DMS 273 treated with DMSO at 0.1 percent for 48 hours (cell line): ENCODE data around the gene MIA2.
"Not testable (repeated sequence)": the region's sequence is repeated elsewhere in the genome, so short reads cannot be mapped to it uniquely, and the experiment has no call there.

ENCODE experiments used
- DNase-seq: peaks from one replicate; lab custom pipeline; 2025; lab: John Stamatoyannopoulos, UW

MIA2 gene

DNA sequence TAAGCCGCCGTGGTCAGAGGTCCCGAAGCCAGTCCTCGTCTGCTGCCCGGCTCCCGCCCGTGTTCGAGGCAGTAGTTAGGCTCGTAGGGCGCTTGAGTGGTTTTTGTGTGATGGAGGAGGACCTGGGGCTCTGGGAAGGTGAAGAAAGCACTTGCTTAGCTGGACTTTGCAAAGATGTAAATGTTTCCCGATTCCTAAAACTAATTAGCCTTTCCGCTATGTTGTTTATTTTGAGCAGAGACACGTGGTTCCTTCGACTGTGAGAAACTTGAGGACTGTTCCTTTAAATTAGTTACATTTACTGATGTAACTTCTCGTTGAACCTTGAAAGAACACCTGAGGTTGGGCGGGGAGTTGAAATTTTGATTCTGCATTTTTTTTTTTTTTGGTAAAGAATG, 33.9 kb downstream of the MIA2 start:
- no peak for DNase-seq

DNA sequence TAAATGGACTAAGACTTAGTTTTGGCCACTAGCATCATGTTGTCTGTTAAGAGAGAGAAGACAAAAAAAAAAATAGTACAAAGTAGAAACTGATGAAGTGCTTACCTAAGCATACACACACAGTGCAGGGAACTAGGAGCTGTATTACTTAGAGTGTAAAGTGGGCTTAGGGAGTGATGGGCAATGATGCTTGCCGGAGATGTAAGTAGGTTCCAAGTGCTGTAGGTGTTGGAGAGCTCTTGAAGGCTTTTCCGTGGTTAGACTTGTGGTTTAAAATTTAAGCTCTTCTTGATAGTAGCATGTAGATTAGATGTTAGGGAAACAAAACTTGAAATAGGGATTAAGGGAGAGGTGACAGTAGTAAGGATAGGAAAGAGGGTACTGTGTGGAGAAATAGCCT, 34.7 kb downstream of the MIA2 start:
- DNase-seq, result peak; percentile 18

DNA sequence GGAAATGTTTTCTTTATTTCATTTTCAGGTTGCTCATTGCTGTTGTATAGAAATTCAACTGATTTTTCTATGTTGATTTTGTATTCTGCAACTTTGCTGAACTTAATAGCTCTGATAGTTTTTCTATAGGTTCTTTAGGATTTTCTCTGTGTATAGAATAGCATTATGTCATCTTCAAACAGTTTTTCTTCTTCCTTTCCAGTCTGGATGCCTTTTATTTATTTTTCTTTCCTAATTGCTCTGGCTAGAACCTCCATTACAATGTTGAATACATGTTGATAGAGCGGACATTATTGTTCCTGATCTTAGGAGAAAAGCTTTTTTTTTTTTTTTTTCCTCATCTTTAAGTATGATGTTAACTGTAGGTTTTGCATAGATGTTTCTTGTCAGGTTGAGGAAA, 39.2 kb downstream of the MIA2 start:
- no peak for DNase-seq

DNA sequence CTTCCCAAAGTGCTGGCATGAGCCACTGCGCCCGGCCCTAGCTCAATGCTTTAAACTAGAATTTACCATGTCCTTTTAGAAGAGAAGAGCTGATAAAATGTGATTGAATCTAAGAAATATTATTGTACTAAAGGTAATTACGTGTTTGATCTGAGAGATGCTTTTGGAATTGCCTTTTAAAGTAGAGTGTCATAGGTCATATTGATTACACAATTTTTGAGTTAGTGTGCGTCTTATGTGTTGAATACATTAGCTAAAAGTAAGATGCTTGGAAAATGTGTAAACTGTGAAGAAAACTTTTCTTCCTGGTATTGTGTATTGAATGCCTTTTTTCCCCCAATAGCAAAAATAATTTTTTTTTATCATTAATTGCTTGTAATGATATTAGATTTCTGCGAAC, 41.7 kb downstream of the MIA2 start:
- DNase-seq, result no peak

DNA sequence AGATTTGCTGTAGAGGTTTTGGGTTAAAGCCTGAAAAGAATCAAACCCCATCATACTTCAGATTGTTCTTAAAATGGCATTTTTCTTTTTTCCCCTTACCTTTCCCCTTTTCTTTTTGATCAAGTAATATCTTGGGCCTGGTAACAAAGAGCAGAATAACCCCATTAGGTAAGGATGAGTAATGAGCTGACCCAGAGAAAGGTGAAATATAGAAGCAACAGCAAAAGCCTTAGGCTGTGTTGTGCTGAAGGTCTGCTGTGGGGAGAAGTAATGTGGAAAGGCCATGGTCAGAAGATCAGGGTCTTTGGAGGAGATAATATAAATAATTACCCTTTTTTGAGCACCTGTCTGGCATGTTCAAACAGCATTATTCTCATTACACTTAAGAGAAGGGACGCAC, 42.3 kb downstream of the MIA2 start:
- no peak for DNase-seq

DNA sequence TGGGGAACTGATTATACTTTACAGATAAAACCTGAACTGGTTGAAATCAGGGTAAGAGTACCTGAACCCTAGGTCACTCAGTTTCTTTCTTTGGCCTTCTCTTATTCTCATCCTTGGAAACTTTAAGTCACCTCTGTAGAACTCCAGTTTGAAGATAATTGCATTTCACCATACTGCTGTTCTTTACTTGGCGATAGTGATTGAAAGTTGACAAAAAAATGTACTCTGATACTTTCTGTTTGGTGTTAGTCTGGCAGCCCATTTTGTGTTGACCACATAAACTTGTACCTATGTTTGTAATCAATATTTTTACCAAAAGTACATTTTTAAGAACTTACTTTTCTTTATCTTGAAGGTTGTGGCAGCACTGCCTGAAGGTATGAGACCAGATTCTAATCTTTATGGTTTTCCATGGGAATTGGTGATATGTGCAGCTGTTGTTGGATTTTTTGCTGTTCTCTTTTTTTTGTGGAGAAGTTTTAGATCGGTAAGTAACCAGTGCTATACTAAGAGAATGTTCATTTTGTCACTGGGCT, 42.9 kb downstream of the MIA2 start:
- no peak for DNase-seq

DNA sequence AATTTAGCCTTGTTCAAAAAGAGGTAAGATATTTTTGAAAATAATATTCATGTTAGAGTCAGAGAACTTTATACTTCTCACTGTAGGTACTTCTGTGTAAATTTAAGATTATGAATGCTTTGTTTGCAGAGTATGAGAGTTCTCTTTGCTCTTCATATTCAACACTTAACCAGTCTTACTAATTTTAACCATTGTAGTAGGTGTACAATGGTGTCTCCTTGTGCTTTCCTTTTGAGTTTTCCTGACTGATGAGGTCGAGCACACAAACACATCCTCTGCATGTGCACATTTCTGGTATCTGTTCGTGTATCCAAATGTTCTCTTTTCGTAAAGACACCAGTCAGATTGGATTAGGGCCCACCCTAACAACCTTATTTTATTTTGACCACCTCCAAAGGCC, 45.8 kb downstream of the MIA2 start:
- no peak for DNase-seq

DNA sequence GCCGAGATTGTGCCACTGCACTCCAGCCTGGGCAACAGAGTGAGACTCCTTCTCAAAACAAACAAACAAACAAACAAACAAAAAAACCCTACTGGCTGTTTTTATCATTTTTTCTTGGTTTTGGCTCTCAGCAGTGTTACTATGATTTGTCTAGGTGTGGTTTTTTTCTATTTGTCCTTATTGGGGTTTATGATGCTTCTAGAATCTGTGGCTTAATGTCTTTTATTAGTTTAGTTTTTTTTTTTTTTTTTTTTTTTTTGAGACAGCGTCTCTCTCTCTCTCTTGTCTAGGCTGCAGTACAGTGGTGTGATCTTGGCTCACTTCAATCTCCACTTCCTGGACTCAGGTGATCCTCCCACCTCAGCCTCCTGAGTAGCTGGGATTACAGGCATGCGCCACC, 47.0 kb downstream of the MIA2 start:
- DNase-seq, result not testable (repeated sequence)

DNA sequence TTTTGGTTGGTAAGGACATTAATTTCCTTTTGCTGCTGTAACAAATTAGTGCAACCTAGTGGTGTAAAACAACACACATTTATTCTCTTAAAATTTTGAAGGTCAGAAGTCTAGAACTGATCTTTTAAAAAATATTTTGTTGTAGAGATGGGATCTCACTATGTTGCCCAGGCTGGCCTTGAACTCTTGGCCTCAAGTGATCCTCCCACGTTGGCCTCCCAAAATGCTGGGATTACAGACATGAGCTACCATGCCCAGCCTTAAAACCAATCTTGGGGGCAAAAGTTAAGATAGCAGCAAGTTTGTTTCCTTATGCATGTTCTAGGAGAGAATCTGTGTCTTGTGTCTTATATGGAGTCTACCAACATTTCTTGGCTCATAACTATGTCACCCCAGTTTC, 55.8 kb downstream of the MIA2 start:
- no peak for DNase-seq

DNA sequence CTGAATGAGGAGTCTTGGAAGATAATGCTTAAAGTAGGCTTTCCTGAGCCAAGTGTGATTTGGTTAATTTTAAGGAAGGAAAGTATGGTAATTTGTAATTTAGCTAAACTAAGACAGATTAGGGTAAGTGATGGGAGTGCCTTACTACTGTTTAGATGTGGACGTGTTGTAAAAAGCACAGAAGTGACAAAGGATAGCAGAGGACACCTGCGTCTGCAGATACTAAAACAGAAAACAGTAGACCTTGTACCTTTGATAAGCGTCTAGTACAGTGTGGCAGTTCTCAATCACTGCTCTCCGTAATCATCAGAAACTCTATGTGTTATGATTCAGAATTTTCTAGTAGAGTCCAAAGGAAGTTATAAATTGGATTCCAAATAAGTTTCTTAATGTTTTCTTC, 58.0 kb downstream of the MIA2 start:
- DNase-seq, result no peak

DNA sequence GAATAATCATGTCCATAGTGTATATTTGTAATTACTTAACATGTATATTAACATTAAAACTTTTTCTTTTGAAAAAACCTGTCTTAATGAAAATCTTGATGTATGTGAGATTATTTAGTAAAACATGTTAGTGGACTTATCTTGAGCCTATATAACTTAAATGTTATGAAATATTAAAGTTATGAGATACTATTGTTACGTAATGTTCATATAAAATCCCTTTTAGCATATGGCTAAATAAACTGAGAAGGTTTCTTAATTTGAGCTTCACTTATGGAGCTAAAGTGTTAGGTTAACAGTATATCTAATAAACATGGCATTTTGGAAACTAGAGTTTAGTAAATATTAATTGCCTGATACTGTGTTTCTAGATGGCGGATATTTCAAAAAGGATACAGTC, 59.9 kb downstream of the MIA2 start:
- DNase-seq, result no peak

DNA sequence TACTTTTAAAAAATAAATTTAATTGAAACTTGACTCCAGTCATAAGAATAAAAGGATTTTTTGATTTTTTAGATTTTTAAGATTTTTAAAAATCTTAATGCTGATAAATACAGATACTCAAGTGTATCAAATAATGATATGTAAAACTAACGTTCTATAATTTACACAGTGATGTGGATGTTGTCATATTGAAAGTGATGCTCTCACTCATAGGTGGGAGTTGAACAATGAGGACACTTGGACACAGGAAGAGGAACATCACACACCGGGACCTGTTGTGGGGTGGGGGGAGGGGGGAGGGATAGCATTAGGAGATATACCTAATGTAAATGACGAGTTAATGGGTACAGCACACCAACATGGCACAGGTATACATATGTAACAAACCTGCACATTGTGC, 66.7 kb downstream of the MIA2 start:
- DNase-seq, result not testable (repeated sequence)

DNA sequence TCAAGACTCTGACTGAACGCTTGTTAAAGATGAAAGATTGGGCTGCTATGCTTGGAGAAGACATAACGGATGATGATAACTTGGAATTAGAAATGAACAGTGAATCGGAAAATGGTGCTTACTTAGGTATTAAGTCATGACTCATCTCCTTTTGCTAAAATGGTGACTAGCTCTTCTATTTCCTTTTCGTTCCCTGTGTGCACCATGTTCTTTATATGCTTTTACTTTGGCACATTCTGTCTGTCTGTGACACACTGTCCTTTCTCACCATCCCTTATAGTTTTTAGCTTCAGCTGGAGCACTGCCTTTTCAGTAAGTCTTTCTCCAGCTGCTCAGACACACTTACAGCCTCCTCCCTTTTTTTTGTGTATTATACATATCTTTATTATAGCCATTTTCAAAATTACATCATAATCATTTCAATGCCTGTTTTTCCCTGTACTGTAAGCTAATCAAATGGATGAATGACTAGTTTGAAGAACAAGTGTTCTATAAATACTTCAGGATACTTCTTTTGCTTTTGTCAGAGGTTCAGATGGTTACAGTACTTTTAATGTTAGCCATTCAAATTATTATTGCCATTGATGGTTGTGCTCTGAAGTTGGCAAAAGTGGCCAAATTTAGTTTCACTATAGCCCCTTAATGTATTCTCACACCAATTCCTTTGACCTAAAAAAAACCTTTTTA, 68.6 kb downstream of the MIA2 start:
- DNase-seq, result no peak

DNA sequence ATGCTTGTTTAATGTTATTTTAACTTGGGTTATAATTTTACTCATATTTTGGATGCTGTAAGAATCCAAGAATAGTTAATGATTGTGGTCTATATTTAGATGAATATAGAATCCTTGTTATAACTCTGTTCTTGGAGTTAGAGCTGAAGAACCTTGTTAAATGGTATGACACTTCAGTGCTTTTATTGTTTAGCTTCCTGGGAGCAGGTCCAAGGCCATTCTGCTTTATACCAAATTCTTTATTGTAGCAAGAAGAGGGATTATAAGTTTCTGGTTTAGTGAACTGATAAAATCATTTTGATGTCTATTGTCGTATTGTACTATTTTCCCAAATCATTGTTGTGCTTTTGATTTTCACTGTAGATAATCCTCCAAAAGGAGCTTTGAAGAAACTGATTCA, 69.4 kb downstream of the MIA2 start:
- DNase-seq, result no peak

DNA sequence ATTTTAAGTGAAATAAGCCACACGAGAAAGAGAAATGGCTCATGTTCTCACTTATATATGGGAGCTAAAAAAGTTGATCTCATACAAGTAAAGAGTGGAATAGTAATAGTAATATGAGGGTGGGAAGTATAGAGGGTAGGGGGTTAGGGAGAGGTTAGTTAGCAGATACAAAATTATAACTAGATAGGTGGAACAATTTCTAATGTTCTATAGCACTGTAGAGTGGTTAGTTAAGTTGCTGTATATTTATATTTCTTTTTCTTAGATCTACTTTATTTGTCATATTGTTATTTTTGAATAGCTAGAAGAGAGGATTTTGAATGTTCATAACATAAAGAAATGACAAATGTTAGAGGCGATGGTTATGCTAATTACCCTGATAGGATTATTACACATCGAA, 74.1 kb downstream of the MIA2 start:
- DNase-seq, result no peak

DNA sequence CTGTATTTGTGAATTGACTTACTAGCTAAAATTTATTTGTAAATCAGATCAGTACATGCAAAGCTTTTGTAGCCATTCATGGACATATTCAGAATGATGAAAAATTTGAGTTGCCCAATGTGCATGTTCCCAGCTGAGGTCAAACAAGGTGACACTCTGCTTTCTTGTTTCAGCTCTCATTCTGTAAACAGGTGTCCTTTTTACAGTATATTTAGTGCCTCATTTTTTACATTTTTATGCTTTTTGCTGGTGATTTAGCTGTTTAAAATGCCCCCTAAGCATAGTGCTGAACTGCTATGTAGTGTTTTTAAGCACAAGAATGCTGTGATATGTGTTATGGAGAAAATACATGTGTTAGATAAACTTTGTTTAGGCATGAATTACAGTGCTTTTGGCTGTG, 76.3 kb downstream of the MIA2 start:
- DNase-seq, result no peak

DNA sequence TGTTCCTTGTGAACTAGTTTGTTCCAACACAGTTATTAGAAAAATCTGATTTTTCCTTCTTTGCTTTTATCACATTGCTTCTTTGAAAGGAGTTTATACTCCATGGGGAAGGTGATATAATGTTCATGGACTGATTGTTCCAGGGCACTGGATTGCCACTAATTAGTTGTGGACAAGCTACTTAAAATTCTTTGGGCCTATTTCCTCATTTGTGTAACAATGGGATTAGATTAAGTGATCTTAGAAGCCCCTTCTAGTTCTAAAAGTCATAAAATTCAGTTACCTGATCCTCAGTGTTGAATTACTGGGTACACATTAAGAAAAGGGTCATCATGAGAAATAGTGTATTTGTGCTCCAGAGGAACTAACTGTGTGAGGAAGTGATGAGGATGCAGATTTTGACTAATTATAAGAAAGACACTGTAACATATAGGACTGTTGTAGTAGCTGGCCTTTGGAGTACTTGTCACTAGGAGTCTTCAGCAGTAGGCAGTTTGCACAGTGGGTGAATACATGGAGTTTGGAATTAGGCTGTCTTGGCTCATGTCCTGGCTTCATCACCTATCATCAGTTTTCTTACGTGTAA, 82.2 kb downstream of the MIA2 start:
- no peak for DNase-seq

DNA sequence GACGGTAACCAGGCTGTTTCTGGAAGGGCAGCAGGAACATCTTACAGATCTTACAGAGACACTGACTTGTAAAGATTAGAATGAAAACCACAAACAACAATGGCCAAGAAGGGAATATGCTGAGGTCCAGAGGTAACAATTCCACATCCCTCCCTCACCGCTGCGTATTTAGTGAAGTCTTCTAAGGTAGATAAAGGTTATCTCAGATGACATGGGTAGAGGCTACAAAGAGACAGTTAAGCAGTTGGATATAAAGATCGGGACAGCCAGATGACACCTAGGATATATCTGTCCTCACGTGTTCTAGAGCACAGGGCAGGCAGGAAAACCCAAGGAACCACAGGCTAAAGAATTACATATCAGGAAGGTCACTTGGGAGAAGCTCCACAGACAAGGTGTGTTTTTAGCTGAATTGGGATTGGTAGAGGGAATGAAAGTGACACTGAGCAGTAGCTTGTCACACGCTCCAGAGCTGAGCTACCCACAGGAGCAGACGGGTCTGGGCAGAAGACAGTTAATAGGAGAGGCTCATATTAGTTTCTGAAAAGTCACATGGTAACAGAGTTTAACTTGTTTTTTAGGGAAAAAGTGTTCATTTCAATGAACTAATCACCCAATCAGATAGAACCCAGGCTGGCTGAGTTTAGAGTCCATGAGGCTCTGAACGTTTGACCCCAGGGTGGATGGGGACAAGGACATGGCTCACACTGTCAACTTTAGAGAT, 83.3 kb downstream of the MIA2 start:
- no peak for DNase-seq

DNA sequence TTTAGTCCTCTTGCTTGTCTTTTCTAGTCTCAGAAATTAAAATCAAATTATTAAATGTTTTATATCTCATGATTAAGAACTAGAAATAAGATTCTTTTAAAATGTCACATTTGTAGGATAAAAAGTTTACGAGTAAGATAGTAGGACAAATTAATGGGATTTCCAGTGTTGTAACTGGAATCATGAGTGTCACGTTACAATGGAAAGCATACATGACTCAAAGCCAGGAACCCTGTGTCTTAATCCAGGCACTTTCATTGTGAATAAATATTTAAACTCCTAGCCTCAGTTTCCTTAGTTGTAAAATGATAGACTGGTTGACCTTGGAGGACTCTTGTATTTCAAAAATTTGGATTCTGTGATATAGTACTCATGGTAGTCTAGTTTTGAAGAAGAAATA, 84.9 kb downstream of the MIA2 start:
- DNase-seq, result no peak

DNA sequence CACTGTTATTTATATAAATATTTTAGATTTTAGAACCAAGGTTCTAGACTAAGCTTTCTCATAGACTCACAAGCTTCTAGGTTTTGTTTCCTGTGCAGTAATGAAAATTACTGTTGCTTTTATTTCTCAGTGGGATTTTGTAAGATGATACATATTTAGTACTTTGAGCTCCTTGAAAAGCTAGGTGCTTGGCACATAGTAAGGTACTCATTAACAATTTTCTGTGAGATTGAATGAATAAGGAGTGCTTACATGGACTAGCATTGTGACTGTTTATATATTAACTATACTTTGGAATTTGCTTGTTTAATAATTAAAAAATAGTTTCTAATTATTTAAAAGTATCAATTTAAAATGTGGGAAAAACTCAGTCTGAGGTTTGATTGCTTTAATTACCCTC, 85.7 kb downstream of the MIA2 start:
- DNase-seq, result no peak

DNA sequence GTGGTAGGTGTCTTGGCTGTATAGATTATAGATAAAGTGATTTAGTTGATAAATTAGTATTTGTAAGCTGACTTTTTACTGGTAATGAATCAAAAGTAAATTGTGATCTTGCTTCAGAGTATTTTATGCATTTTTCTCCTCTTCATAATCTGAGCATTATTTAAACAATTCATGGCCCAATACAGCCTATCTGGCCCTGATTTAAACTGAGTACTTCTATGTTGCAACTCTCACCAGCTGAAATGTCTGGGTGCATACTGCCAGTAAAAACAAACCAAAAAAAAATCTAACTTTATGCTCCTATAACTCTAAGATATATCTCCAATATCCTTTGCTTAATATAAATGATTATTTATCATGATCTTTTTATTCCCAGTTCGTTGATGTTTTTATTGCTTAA, 86.6 kb downstream of the MIA2 start:
- no peak for DNase-seq

DNA sequence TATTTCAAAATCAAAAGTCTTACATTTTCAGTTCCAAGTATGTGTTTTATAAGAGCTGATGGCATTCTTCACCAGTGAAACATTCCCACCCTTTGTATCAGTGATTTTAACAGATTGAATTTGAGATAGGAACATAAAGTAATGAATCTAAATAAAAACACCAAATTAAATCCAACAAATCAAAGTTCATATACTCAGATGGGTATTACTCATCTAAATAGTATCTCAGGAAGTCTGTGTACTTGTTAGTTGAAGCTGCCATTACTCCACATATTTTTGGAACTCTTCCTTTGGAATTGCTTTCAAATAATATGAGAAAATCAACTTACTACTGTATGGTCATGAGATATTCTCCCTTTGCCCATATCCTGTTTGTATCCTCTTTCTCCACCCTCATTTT, 89.1 kb downstream of the MIA2 start:
- no peak for DNase-seq

DNA sequence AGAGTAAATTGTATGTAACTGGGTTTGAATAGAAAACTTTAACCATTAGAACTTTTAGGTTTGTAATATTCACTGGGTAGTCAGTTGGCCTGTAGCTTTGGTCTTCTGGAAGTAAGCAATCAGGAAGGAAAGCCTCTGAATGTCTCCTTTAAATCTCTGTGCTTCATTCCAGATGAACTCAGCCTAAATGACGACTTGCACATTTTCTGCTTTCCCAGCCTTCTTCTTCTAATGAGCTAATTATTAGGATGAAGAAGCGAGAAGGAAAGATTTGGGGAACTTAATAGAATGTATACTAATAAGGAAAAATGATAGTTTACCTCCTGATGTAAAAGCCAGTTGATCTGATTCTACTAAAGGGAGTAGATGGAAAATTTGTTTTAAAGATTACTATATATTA, 90.4 kb downstream of the MIA2 start:
- DNase-seq, result no peak
